ENCODE results near the gene YBX1.

GRCh38 chr1:42690477-42691156, 8.4 kb downstream of the YBX1 start:
- no peak for TF ChIP-seq CTCF (IDR thresholded peaks at IDR 0.05)
- no peak for TF ChIP-seq POLR2A (IDR thresholded peaks at IDR 0.05)
